HepG2 (cell line): ENCODE data around the gene FRK. TPM values are rescaled to one million over a fixed set of nuclear protein-coding genes. Genes with fewer than 3 reads are reported as not detected.

ENCODE experiments used
- ATAC-seq: fragments of 200-7000 bp; cut with Tn5 transposase; 3 replicates; pipeline ENCODE4 v1.9.1; 2020; ENCODE audit warnings: mild to moderate bottlenecking, moderate library complexity
- BruUV-seq: library from RNA; stranded (reverse); fragments of 400-500 nt; replicated peaks from 2 replicates; lab custom pipeline; 2021; lab: Mats Ljungman, UMichigan
- CTCF ChIA-PET: fragments of 300-600 bp; formaldehyde crosslinking; extraction: SDS; loops from one replicate; lab custom pipeline; 2021; ENCODE audit warnings: low total read pairs, inconsistent platforms, low intra/inter-chr PET ratio; lab: Yijun Ruan, JAX
- POLR2A ChIA-PET: fragments of 350-600 bp; sonication (Branson Sonifier 250); formaldehyde crosslinking; loops from one replicate; lab custom pipeline; 2020; ENCODE audit warnings: antibody characterized with exemption, inconsistent platforms; lab: Yijun Ruan, JAX
- DNase-seq: peaks from one replicate; pipeline ENCODE4 v3.0.0-alpha.2; 2015; ENCODE audit warnings: low spot score
- FAIRE-seq: peaks from 3 replicates; lab custom pipeline; 2011; peaks lifted over from hg19 to GRCh38; lab: Jason Lieb, UNC
- H2AFZ ChIP-seq: one replicate; pipeline ENCODE4 v1.6.1; 2011; ENCODE audit warnings: low read length, inconsistent platforms
- H3K27ac ChIP-seq: fragments of 300-600 bp; 3 replicates; pipeline ENCODE4 v1.8.0; 2011; ENCODE audit warnings: mixed run types, mild to moderate bottlenecking, mixed read lengths, low read length, inconsistent platforms; ENCODE audit not compliant: insufficient read depth; ENCODE audit errors: extremely low read length
- H3K27me3 ChIP-seq, 2 experiments: fragments of 200-600 bp in 1 of 2; 2 replicates in 1 of 2; 3 replicates in 1 of 2; pipeline versions ENCODE4 v1.6.0 to v1.8.0; 2011; ENCODE audit warnings: low read length in 2 of 2, mild to moderate bottlenecking in 2 of 2, moderate library complexity in 2 of 2, inconsistent platforms in 1 of 2; ENCODE audit not compliant: insufficient read depth in 2 of 2, control insufficient read depth in 1 of 2
- H3K36me3 ChIP-seq, 2 experiments: fragments of 200-600 bp in 1 of 2; replicated peaks in 1 of 2; 2 replicates in 1 of 2; 3 replicates in 1 of 2; pipeline versions ENCODE4 v1.5.1 to v1.8.0; 2011; ENCODE audit warnings: low read length in 2 of 2, inconsistent platforms in 1 of 2; ENCODE audit not compliant: insufficient read depth in 2 of 2, control insufficient read depth in 1 of 2
- H3K4me1 ChIP-seq: 2 replicates; pipeline ENCODE4 v1.5.1; 2012; ENCODE audit warnings: low read length, inconsistent platforms; ENCODE audit not compliant: insufficient read depth
- H3K4me2 ChIP-seq: 2 replicates; pipeline ENCODE4 v1.6.0; 2011; ENCODE audit warnings: low read depth, low read length, inconsistent platforms
- H3K4me3 ChIP-seq, 3 experiments: fragments of 200-600 bp in 1 of 3; sonication (generic), shearing (Covaris generic) in 1 of 3; replicated peaks in 1 of 3; 2 replicates each; pipeline ENCODE4 v1.5.1; 2011 to 2016; ENCODE audit warnings: low read length in 3 of 3, inconsistent platforms in 2 of 3, low read depth in 2 of 3, mild to moderate bottlenecking in 2 of 3, control low read depth in 1 of 3, mixed read lengths in 1 of 3; ENCODE audit not compliant: insufficient read depth in 1 of 3
- H3K79me2 ChIP-seq: one replicate; pipeline ENCODE4 v1.6.1; 2011; ENCODE audit warnings: low read length, inconsistent platforms; ENCODE audit not compliant: insufficient read depth
- H3K9ac ChIP-seq: 2 replicates; pipeline ENCODE4 v1.6.0; 2011; ENCODE audit warnings: mild to moderate bottlenecking, low read depth, low read length, inconsistent platforms; ENCODE audit not compliant: insufficient read depth
- H3K9me3 ChIP-seq: 2 replicates; pipeline ENCODE4 v1.5.1; 2012; ENCODE audit warnings: mild to moderate bottlenecking, low read length
- H4K20me1 ChIP-seq: 2 replicates; pipeline ENCODE4 v1.6.0; 2011; ENCODE audit warnings: inconsistent platforms, mild to moderate bottlenecking, low read length, moderate library complexity; ENCODE audit not compliant: insufficient read depth
- ASH2L ChIP-seq: fragments of 300-600, 200-600 bp; sonication (generic); IDR thresholded peaks from 2 replicates; pipeline ENCODE4 v1.7.0; 2017; ENCODE audit warnings: low read depth, mild to moderate bottlenecking, moderate library complexity, mixed read lengths, low read length; ENCODE audit not compliant: insufficient read length
- HMG20A ChIP-seq: IDR thresholded peaks from 2 replicates; pipeline ENCODE4 v1.6.1; 2016; ENCODE audit warnings: borderline replicate concordance
- LBX2 ChIP-seq: sonication (generic); formaldehyde crosslinking; IDR thresholded peaks from 2 replicates; pipeline ENCODE4 v1.5.0; 2020; ENCODE audit warnings: missing genetic modification reagents, mild to moderate bottlenecking, borderline replicate concordance
- ZNF205 ChIP-seq: IDR thresholded peaks from 2 replicates; pipeline ENCODE4 v1.6.1; 2018; ENCODE audit warnings: missing biosample characterization, missing genetic modification reagents
- WGBS: methylation state at CpG from one replicate; pipeline ENCODE4 v1.1.6; 2017; ENCODE audit warnings: low lambda C conversion rate; 5-methylcytosine and 5-hydroxymethylcytosine counted together
- in situ Hi-C: cut with HindIII; loops from 2 replicates; pipeline ENCODE4 v1.10.0; 2017; ENCODE audit warnings: low pct_unique_long_range_greater_than_20kb; ENCODE audit not compliant: extremely low pct_ligation_motif_present
- intact Hi-C: fragments of 100-400 bp; cut with micrococcal nuclease; formaldehyde crosslinking; loops from one replicate; pipeline ENCODE4 v1.10.0; 2022; ENCODE audit not compliant: unreplicated experiment
- polyA plus RNA-seq, 8 experiments: library from polyadenylated mRNA; depleted of rRNA in 3 of 8; stranded (reverse) in 7 of 8; unstranded in 1 of 8; fragments of >200 nt; fragmentation: Illumina TruSeq in 4 of 8; extraction: Trizol in 4 of 8; gene quantifications; 2 replicates each; pipeline versions ENCODE4 v1.2.1 to v1.2.3, GENCODE V29; 2011 to 2016; ENCODE audit warnings: low read depth in 4 of 8, missing spikeins in 1 of 8, mixed read lengths in 1 of 8; ENCODE audit not compliant: insufficient read depth in 1 of 8
- total RNA-seq, 5 experiments: library from RNA; depleted of rRNA; stranded (reverse); fragments of >200 nt; fragmentation: Illumina TruSeq; extraction: Trizol; gene quantifications; 2 replicates each; pipeline ENCODE4 v1.2.3, GENCODE V29; 2016; ENCODE audit warnings: low read depth in 1 of 5
- TF ChIP-seq, protein P1 (sequence below): sonication (generic); formaldehyde crosslinking; IDR thresholded peaks from 2 replicates; pipeline ENCODE4 v1.5.0; 2020; ENCODE audit warnings: missing genetic modification reagents
- TF ChIP-seq, protein P2 (sequence below): sonication (generic); formaldehyde crosslinking; IDR thresholded peaks from 2 replicates; pipeline ENCODE4 v1.8.1; 2022; ENCODE audit warnings: low read depth, mild to moderate bottlenecking, missing genetic modification reagents

The FRK gene
- total and polyA plus RNA-seq, 2 of the 13 experiments (the other 11 are each of a cell fraction or from before 2014, with no cell fraction given) = 1.3 to 2.9 TPM

DNA sequence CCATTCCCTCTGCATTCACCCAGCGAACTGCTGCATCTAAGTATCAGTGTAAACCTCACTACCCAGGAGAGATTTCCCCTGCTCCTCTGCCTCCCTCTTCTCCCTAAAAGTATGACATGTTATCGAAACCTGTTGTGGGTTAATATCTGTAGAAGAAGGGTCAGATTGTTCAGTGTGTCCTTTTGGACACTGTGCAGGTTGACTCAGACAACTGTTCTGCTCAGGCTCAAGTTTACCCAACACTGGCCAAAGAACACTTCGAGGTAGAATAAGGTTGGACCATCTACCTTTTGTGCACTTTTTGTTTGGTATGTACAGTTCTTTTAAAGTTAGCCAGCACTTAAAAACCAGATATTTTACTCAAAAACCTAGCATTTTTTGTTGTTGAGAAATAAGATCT, 44.6 kb upstream of the FRK start (continued):
- TF ChIP-seq, protein P1, sequence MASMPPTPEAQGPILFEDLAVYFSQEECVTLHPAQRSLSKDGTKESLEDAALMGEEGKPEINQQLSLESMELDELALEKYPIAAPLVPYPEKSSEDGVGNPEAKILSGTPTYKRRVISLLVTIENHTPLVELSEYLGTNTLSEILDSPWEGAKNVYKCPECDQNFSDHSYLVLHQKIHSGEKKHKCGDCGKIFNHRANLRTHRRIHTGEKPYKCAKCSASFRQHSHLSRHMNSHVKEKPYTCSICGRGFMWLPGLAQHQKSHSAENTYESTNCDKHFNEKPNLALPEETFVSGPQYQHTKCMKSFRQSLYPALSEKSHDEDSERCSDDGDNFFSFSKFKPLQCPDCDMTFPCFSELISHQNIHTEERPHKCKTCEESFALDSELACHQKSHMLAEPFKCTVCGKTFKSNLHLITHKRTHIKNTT (CRISPR knock-in tag) = no peak
- TF ChIP-seq HMG20A (CRISPR knock-in tag) = no peak
- TF ChIP-seq LBX2 (CRISPR knock-in tag) = no peak

- H3K27ac ChIP-seq = peak overlapping the region; percentile 33
- intact Hi-C loops = loop anchor here (5.0 to 10.0 kb wide), 2 partner anchors 170 to 207 kb away; partner anchors contain the start of gene TSPYL1
- no peak for FAIRE-seq
Observed at GRCh38 chr6:116104636-116105035, 43.9 kb upstream of the FRK start.

More at GRCh38 chr6:116104636-116105035, 43.9 kb upstream of the FRK start:
- no peak for TF ChIP-seq ZNF205 (CRISPR knock-in tag)
- peak; percentile 23 for TF ChIP-seq ASH2L
- TF ChIP-seq, protein P2, sequence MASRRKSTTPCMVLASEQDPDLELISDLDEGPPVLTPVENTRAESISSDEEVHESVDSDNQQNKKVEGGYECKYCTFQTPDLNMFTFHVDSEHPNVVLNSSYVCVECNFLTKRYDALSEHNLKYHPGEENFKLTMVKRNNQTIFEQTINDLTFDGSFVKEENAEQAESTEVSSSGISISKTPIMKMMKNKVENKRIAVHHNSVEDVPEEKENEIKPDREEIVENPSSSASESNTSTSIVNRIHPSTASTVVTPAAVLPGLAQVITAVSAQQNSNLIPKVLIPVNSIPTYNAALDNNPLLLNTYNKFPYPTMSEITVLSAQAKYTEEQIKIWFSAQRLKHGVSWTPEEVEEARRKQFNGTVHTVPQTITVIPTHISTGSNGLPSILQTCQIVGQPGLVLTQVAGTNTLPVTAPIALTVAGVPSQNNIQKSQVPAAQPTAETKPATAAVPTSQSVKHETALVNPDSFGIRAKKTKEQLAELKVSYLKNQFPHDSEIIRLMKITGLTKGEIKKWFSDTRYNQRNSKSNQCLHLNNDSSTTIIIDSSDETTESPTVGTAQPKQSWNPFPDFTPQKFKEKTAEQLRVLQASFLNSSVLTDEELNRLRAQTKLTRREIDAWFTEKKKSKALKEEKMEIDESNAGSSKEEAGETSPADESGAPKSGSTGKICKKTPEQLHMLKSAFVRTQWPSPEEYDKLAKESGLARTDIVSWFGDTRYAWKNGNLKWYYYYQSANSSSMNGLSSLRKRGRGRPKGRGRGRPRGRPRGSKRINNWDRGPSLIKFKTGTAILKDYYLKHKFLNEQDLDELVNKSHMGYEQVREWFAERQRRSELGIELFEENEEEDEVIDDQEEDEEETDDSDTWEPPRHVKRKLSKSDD (CRISPR knock-in tag) = 0 out of 2 replicates have a peak, but pooled peaks have one; percentile 11
- H2AFZ ChIP-seq = no peak overlapping the region
- H3K27me3 ChIP-seq = no peaks in the 10 kb centered on the region; a peak in 1 of 5 replicates
- POLR2A ChIA-PET = no interaction called here
- CTCF ChIA-PET = no interaction called here
- ATAC-seq = no peak
- WGBS = 78% methylated on average over 1 of the region's 1 CpG
- no peaks in the 10 kb centered on the region for H3K9me3 ChIP-seq
- H3K4me2 ChIP-seq = peak overlapping the region; percentile 62
- BruUV-seq = no TSS peak
- no peak overlapping the region for H3K9ac ChIP-seq
- H3K4me3 ChIP-seq = peak overlapping the region in 1 of 3 experiments; percentile 41; a peak in 1 of 6 replicates
- H4K20me1 ChIP-seq = no peaks in the 10 kb centered on the region
- in situ Hi-C loops = no loop called here
- peaks cover 25% of the 10 kb centered on the region for H3K79me2 ChIP-seq
- peaks cover 66% of the 10 kb centered on the region for H3K4me1 ChIP-seq
- H3K36me3 ChIP-seq = peaks cover 4 to 15% of the 10 kb centered on the region in 2 experiments
- no peak for DNase-seq
